HEK293 (cell line): Measurements from ENCODE around the gene SPATA31A7.
"Not testable (repeated sequence)": the region's sequence is repeated elsewhere in the genome, so short reads cannot be mapped to it uniquely, and the experiment has no call there.

Experiments used
- CTCF ChIA-PET: fragments of 350-600 bp; formaldehyde crosslinking; extraction: SDS; loops from one replicate; lab custom pipeline; 2021; ENCODE audit warnings: antibody characterized with exemption; lab: Yijun Ruan, JAX
- POLR2A ChIA-PET: fragments of 300-600 bp; formaldehyde crosslinking; extraction: SDS; loops from one replicate; lab custom pipeline; 2020; ENCODE audit warnings: antibody characterized with exemption, inconsistent platforms; lab: Yijun Ruan, JAX
- H3K27ac ChIP-seq: fragments of 200-500 bp; sonication (Bioruptor generic); 2 replicates; pipeline ENCODE4 v1.5.1; 2014; ENCODE audit warnings: low read depth, low read length, control low read depth, inconsistent platforms; ENCODE audit errors: extremely low read depth
- H3K36me3 ChIP-seq, 2 experiments: fragments of 200-500 bp in 1 of 2; sonication (Bioruptor generic) in 1 of 2; 1 replicate in 1 of 2; 2 replicates in 1 of 2; pipeline ENCODE4 v1.5.1; 2014 to 2017; ENCODE audit warnings: inconsistent platforms in 2 of 2, low read length in 2 of 2; ENCODE audit not compliant: control insufficient read depth in 2 of 2, insufficient read depth in 1 of 2
- H3K4me1 ChIP-seq: fragments of 200-500 bp; sonication (Bioruptor generic); 2 replicates; pipeline ENCODE4 v1.5.1; 2014; ENCODE audit warnings: mild to moderate bottlenecking, low read length, inconsistent platforms; ENCODE audit not compliant: control insufficient read depth, insufficient read depth
- H3K4me3 ChIP-seq: 2 replicates; pipeline ENCODE4 v1.5.1; 2011; ENCODE audit warnings: low read depth, mild to moderate bottlenecking, control low read depth, low read length, moderate library complexity
- H3K9me3 ChIP-seq: fragments of 200-500 bp; sonication (Bioruptor generic); 2 replicates; pipeline ENCODE4 v1.5.1; 2014; ENCODE audit warnings: low read depth, low read length, inconsistent platforms; ENCODE audit not compliant: control insufficient read depth, insufficient read depth

Gene SPATA31A7

DNA sequence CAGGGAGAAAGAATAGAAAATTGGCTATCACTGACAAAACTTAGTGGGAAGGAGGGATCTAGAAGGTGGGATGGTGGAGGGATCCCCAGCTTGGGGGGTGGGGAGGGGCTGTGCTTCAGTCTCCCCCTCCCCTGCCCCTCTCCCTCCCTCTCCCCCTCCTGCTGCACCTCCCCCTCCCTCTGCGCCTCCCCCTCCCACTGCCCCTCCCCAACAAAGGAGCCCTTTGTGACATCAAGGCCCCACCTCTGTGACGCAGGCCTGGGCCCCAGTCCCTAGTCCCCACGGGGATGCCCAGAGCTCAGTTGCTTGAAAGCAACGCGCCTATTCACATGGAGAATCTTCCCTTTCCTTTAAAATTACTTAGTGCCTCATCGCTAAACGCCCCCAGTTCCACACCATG lies at the start of gene SPATA31A7:
Gene SPATA31A7 (plus strand): TSS at position 301 of the 400 bp plus-strand sequence. CDS start 29 bp downstream, at position 330.
- CTCF ChIA-PET, H3K9me3 ChIP-seq, POLR2A ChIA-PET, H3K27ac ChIP-seq, H3K36me3 ChIP-seq, H3K4me3 ChIP-seq, H3K4me1 ChIP-seq: not testable (repeated sequence)

DNA sequence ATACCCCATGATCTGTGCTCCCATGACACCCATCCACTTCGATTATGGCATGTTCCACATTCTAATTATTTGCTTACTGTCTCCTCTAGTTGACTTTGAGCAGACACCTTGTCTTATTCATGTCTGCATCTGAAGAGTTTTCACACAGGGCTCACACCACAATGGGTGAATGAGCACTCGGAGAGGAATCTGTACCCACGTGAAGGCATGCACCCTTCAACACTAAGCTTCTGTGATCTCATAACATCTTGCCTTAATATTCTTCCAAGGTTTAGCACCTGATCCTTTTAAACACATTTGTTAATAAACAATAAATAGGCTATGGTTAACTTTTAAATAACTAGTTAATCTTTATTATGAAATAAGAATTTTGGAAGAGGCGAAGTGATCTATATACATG lies 36.6 kb downstream of the SPATA31A7 start:
- H3K4me1 ChIP-seq, H3K27ac ChIP-seq, CTCF ChIA-PET, POLR2A ChIA-PET, H3K4me3 ChIP-seq, H3K36me3 ChIP-seq, H3K9me3 ChIP-seq: not testable (repeated sequence)
